ENCODE measurements around the gene OLR1.
"Not testable (repeated sequence)": the region's sequence is repeated elsewhere in the genome, so short reads cannot be mapped to it uniquely, and the experiment has no call there.

The OLR1 gene

GRCh38 chr12:10171973-10172728, at the start of gene OLR1:
Gene OLR1 (minus strand): TSS chr12:10172132. CDS start chr12:10172077, 55 bp downstream.
- no peak for DNase-seq (ENCODE audit: low read depth in 1 of 2, low spot score in 1 of 2)

DNA sequence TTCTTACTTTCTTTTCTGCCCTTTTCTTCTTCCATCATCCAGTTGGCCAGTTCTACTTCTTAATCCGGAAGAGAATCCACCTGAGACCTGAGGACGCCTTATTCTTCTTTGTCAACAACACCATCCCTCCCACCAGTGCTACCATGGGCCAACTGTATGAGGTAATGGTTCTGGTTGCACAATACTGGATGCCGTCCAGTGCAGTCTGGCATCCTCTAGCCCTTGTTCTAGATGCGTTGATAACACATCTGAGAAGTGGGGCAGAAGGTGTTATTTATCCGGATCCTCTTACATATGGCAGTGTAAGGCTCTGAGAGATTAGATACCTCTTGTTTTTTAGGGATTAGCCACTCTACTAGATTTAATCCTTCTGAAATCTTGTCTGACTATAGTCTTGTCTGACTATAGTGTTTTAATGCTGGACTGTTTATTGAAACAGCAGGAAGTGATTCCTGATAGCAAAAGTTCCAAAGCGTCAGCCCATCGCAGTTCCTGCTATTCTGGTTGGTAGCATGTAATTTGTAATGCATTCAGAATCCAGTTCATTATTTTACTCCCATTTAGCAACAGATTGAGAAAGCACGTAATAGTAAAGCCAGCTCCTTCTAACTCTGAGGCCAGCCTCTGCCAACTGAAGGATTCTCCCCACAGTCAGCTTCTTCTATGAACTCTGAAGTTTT, 48.6 kb upstream of the OLR1 start:
- DNase-seq (ENCODE audit: low read depth in 1 of 2, low spot score in 1 of 2) = no peak

DNA sequence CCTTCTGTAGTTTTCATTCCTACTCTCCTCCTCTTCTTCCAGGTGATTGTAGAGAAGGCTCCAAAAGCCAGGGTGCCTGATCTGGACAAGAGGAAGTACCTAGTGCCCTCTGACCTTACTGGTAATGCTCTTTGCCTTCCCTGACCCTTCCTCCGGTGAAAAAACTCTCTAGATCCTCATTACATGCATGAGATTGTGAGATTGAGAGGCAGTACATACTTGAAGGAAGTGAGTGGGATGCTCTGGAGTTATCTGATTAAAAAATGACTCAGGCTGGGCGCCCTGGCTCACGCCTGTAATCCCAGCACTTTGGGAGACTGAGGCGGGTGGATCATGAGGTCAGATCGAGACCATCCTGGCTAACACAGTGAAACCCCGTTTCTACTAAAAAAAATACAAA, 46.1 kb upstream of the OLR1 start:
- no peak for DNase-seq (ENCODE audit: low read depth in 1 of 2, low spot score in 1 of 2)

DNA sequence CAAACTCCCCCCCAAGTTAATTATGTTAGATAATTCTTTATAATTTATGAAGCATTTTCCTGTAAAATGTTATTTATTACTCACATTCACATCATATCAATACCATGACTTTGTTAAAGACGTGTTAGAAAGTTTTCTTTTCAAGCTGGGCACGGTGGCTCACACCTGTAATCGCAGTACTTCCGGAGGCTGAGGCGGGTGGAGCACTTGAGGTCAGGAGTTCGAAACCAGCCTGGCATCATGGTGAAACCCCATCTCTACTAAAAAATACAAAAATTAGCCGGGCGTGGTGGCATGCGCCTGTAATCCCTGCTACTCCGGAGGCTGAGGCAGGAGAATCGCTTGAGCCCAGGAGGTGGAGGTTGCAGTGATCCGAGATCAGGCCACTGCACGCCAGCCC, 44.0 kb upstream of the OLR1 start:
- not testable (repeated sequence) for DNase-seq (ENCODE audit: low read depth in 1 of 2, low spot score in 1 of 2)

DNA sequence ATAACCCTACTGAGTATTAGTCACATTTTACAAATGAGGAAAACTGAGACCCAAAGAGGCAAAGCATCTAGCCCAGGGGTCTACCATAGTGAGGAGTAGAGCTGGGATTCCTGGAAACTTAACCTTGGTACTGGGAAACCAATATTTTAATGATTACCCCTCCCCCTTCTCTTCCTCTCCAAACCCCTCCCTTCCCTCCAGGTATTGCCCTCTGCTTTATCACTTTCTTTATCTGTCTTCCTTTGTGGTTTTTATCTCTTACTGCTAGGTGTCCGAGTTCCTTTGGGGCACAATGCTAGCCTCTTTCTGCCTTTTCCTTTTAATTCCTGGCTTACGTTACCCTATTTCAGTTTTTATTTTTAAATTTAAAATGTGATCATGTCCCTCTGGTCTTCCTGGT, 43.5 kb upstream of the OLR1 start:
- no peak for DNase-seq (ENCODE audit: low read depth in 1 of 2, low spot score in 1 of 2)

- no peak for DNase-seq (ENCODE audit: low read depth in 1 of 2, low spot score in 1 of 2)
Measured at GRCh38 chr12:10214895-10215267, 42.9 kb upstream of the OLR1 start.

GRCh38 chr12:10214136-10214894, 42.4 kb upstream of the OLR1 start:
- DNase-seq (ENCODE audit: low read depth in 1 of 2, low spot score in 1 of 2) = no peak

DNA sequence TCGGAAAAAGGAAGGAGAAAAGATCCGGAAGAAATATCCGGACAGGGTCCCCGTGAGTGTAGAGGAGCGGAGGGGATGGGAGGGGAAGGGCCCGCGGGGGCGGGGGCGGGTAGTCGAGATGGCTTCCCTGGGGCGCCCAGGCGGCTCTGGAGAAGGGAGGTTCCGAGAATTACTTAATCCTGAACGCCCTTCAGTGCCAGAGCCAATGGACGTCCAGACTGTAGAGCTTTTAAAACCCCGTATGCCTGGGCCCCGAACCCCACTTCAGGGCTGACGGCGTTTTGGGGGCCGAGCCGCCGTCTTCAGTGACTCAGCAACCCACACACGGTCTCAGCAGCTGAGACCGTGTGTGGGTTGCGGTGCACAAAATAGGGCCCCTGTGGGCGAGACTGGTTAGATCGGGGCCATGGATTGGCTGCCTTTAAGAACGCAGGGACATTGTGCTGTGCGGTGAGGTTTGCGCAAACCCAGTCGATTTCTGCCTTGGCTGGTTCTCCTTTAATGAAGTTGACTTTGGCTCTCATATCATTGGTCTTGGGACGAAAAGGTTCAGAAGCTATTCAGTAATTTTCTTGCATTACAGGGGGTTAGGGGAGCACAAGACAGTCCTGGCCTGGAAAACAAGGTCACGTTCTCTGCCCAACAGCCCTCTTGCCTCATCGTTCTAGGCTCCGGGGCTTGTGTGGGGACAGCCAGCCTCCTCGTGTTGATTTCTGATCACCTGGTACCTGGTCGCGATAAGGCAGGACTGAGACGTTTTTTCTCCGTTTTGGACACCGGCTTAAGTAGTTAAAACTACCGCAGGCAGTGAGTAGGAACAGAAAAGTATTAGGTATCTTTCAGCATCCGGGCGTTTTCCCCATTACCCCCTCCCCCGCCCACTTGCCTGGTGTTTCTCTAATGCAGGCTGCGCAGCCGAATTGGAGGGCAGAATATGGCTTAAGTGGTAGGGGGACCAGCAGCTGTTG, 41.5 kb upstream of the OLR1 start:
- DNase-seq (ENCODE audit: low read depth in 1 of 2, low spot score in 1 of 2) = peak; percentile 30 to 64

DNA sequence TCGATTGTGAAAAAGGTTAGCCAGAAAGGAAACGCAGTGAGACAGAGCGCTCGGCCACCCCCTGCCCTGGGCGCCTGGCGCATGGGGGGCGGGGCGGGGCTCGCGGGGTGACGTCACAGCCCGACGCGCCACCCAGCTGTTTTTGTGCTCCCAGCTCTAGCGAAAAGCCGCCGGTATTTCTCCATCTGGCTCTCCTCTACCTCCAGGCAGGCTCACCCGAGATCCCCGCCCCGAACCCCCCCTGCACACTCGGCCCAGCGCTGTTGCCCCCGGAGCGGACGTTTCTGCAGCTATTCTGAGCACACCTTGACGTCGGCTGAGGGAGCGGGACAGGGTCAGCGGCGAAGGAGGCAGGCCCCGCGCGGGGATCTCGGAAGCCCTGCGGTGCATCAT, 40.8 kb upstream of the OLR1 start, which contains the start of gene GABARAPL1:
Gene GABARAPL1 (plus strand): TSS at position 139 of the 393 bp plus-strand sequence. CDS start 253 bp downstream, at position 392.
- DNase-seq (ENCODE audit: low read depth in 1 of 2, low spot score in 1 of 2) = peak; percentile 59 to 69

DNA sequence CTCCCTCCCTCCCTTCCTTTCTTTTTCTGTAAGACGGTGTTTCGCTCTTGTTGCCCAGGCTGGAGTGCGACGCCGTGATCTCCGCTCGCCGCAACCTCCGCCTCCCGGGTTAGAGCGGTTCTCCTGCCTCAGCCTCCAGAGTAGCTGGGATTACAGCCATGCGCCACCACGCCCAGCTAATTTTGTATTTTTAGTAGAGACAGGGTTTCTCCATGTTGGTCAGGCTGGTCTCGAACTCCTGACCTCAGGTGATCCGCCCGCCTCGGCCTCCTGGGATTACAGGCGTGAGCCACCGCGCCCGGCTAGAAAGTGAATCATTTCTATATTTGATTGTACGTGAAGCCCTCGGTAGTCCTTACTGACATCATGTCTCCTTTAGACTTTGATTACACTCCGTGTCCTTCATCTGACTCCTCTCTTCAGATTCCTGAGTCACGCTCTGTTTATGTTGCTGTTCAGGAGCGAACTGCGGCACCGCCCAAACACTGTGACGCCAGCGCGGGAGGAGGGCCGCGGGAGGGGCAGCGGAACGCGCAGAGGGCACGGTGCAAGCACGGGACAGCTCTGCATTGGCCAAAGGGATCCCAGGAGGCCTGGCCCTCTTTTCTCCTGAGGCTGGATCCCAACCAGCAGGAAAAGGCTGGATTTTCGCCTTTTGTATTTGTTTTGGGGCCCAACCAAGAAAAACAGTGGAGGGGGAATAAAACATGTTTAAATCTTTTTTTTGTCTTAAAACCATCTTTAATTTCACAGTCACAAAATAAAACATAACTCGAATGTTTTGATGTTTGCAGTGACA, 40.2 kb upstream of the OLR1 start:
- DNase-seq (ENCODE audit: low read depth in 1 of 2, low spot score in 1 of 2) = peak; percentile 72 to 76

DNA sequence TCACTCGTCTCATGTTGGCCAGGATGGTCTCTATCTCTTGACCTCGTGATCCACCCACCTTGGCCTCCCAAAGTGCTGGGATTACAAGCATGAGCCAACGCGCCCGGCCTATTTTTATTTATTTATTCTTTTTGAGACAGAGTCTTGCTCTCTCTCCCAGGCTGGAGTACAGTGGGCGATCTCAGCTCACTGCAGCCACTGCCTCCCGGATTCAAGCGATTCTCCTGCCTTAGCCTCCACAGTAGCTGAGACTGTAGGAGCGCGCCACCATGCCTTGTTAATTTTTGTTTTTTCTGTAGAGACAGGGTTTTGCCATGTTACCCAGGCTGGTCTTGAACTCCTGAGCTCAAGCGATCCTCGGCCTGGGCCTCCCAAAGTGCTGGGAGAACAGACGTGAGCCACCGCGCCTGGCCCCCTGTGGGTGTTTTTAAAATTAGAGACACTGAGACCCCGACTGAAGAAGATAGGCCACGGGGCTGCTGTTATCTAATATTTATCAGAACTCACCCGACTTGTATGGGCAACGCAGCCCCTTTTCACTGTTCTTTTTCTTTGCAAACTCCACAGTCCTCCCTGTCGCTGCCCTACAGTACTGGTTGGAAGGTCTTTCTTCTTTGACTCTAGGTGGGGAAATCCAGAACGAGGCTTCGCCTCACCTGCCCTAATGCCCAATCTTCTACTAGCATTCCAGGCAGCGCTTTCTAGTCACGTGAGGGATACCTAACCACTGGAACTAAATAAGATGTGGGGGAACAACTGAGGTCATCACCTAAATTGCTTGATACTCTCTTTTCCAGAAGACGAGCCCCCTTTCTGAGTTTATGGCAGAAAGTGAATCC, 39.4 kb upstream of the OLR1 start:
- DNase-seq (ENCODE audit: low read depth in 1 of 2, low spot score in 1 of 2) = no peak

GRCh38 chr12:10210225-10210624, 38.3 kb upstream of the OLR1 start:
- DNase-seq (ENCODE audit: low read depth in 1 of 2, low spot score in 1 of 2) = no peak

- no peak for DNase-seq (ENCODE audit: low read depth in 1 of 2, low spot score in 1 of 2)
Measured at GRCh38 chr12:10207136-10207535, 35.2 kb upstream of the OLR1 start.

DNA sequence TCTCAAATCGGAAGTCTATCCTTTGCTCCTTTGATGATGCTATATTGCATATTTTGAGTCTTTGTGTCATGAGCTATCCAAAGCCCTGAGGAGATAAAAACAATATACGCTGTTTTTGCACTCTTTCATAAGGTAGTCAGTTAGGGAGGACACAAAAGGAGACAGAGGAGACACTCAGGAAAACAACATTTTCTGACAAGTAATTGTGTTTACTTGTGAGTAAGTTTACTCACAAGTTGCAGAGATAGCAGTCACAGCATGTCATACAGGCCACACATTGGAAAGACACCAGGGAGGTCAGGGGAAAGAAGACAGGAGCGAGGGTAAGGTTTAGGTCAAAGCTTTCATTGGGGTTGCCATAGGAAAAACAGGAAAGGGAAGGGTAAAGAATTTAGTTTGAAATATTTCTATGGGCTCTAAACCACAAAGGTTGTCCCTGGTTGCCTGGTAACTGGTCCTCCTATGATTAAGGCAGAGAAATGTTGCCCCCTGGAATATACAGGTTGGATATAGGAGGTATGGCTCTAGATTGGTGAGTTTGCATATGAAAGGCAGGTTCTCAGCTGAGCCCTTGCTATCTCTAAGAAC, 33.4 kb upstream of the OLR1 start:
- DNase-seq (ENCODE audit: low read depth in 1 of 2, low spot score in 1 of 2) = no peak

- not testable (repeated sequence) for DNase-seq (ENCODE audit: low read depth in 1 of 2, low spot score in 1 of 2)
Measured at GRCh38 chr12:10204495-10204894, 32.6 kb upstream of the OLR1 start.

GRCh38 chr12:10197879-10198278, 25.9 kb upstream of the OLR1 start:
- no peak for DNase-seq (ENCODE audit: low read depth in 1 of 2, low spot score in 1 of 2)

DNA sequence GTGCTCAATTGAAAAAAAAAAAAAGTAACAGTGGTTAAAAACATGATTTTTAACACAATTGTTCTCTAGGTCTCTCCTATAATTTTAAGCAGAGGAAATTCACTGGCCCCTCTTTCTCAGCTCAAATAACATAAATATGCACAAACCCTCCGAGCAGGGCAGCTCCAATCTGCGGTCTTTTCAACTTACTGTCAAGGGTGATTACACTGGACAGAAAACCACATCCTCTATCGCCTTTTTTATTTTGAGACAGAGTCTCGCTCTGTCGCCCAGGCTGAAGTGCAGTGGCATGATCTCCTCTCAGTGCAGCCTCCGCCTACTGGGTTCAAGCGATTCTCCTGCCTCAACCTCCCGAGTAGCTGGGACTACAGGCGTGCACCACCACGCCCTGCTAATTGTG, 24.3 kb upstream of the OLR1 start:
- DNase-seq (ENCODE audit: low read depth in 1 of 2, low spot score in 1 of 2) = no peak

GRCh38 chr12:10194160-10194670, 22.3 kb upstream of the OLR1 start:
- DNase-seq (ENCODE audit: low read depth in 1 of 2, low spot score in 1 of 2) = no peak

Measured in activated T-helper 1 cell treated with anti-CD3 and anti-CD28 coated beads, Interleukin-2, amount 50 U/mL, for 16 hours (primary cell).